ENCODE measurements around the gene CCDC88C. TPM values are rescaled to one million over a fixed set of nuclear protein-coding genes. Genes with fewer than 3 reads are reported as not detected.
A peak's percentile ranks its signal among the peaks of the same experiment; 100 is the strongest.

Gene CCDC88C
- total RNA-seq, 1 donor from 2014 or later, result 9.4 TPM

GRCh38 chr14:91358025-91358319 is 59.6 kb downstream of the CCDC88C start:
- H3K9ac ChIP-seq (ENCODE audit: low read depth in 1 of 3, low read length in 3 of 3), result no peak overlapping the region
- H3K27ac ChIP-seq (ENCODE audit: low read depth, low read length), result no peak overlapping the region
- no peak overlapping the region for H3K4me3 ChIP-seq (ENCODE audit: low read length in 3 of 3)
- peaks cover 0 to 7% (median 6%) of the 10 kb centered on the region in 3 donors for H3K27me3 ChIP-seq (ENCODE audit: control insufficient read depth in 3 of 3, insufficient read depth in 3 of 3, low read length in 3 of 3)
- no peaks in the 10 kb centered on the region for H3K9me3 ChIP-seq (ENCODE audit: control insufficient read depth in 3 of 3, low read length in 3 of 3)
- H3K4me1 ChIP-seq (ENCODE audit: control insufficient read depth in 3 of 3, insufficient read depth in 3 of 3, low read length in 3 of 3), result peaks cover 1 to 6% (median 3%) of the 10 kb centered on the region in 3 donors
- H3K36me3 ChIP-seq (ENCODE audit: control insufficient read depth in 3 of 3, insufficient read depth in 3 of 3, low read length in 3 of 3), result no peaks in the 10 kb centered on the region

DNA sequence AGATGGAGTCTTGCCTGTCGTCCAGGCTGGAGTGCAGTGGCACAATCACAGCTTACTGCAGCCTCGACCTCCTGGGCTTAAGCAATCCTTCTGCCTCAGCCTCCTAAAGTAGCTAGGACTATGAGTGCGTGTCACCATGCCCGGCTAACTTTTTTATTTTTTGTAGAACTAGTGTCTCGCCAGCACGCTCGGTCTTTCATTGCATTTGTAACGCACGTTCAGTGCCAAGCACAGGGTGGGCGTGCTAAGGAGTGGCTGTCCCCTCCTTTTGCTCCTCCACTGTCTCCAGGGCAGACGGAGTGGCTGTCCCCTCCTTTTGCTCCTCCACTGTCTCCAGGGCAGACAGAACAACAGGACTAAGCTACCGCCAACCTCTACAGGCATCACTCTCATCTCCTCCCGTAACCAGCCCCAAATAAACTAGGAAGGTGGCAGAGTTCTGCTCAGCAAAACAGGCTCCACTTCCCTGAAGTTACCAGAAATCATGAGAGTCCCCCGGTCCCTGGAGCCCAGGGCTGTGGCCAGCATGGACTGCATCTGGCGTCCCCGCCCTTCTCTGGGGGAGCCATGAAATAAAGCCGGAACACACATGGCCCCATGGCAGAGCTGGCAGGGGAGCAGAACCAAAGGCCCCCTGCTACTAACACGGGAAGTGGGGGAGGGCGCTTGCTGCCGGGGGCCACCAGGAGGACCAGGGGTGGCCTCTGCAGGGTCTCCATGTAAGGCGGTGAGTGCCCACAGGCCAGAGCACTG is 60.2 kb downstream of the CCDC88C start:
- Histone ChIP-seq H3K27me3 (ENCODE audit: control insufficient read depth in 3 of 3, insufficient read depth in 3 of 3, low read length in 3 of 3) (peaks cover 0 to 7% (median 6%) of the 10 kb centered on the region in 3 donors), H3K4me1 (ENCODE audit: control insufficient read depth in 3 of 3, insufficient read depth in 3 of 3, low read length in 3 of 3) (peaks cover 2 to 8% (median 3%) of the 10 kb centered on the region in 3 donors), H3K27ac (ENCODE audit: low read depth, low read length) (no peak overlapping the region), H3K9ac (ENCODE audit: low read depth in 1 of 3, low read length in 3 of 3) (no peak overlapping the region), H3K4me3 (ENCODE audit: low read length in 3 of 3) (no peak overlapping the region), H3K36me3 (ENCODE audit: control insufficient read depth in 3 of 3, insufficient read depth in 3 of 3, low read length in 3 of 3) (no peaks in the 10 kb centered on the region), H3K9me3 (ENCODE audit: control insufficient read depth in 3 of 3, low read length in 3 of 3) (no peaks in the 10 kb centered on the region)

DNA sequence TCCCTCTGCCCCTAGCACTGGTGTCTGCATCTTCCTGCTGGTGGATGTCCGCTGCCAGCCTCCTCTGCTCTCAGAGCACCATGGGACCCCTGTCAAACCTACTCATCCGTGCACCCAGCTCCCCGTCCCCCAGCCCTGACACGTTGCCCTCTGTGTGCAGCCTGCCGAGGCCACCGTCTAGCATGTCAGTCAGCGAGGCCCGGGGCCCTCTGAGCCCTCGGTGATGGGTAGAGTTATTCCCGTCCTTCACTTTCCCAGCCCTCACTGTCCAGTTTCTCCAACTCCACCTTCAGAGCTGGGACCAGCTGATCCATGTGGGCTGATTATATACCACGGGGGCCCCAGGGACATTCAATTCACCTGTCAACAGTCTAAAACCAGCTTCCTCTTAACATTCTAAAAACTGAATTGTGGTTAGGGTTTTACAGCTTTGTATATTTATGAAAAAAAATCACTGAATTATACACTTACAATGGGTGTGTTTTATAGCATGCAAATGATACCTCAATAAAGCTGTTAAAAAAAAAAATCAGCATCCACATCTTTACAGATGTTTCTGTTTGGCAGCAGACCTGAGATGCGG is 61.3 kb downstream of the CCDC88C start:
- H3K4me3 ChIP-seq (ENCODE audit: low read length in 3 of 3), result no peak overlapping the region
- H3K9me3 ChIP-seq (ENCODE audit: control insufficient read depth in 3 of 3, low read length in 3 of 3), result no peaks in the 10 kb centered on the region
- H3K4me1 ChIP-seq (ENCODE audit: control insufficient read depth in 3 of 3, insufficient read depth in 3 of 3, low read length in 3 of 3), result peaks cover 3 to 9% (median 8%) of the 10 kb centered on the region in 3 donors
- H3K36me3 ChIP-seq (ENCODE audit: control insufficient read depth in 3 of 3, insufficient read depth in 3 of 3, low read length in 3 of 3), result no peaks in the 10 kb centered on the region
- no peak overlapping the region for H3K9ac ChIP-seq (ENCODE audit: low read depth in 1 of 3, low read length in 3 of 3)
- H3K27me3 ChIP-seq (ENCODE audit: control insufficient read depth in 3 of 3, insufficient read depth in 3 of 3, low read length in 3 of 3), result peaks cover 0 to 11% (median 6%) of the 10 kb centered on the region in 3 donors
- no peak overlapping the region for H3K27ac ChIP-seq (ENCODE audit: low read depth, low read length)

- Histone ChIP-seq H3K9ac (ENCODE audit: low read depth in 1 of 3, low read length in 3 of 3) (no peak overlapping the region), H3K27ac (ENCODE audit: low read depth, low read length) (no peak overlapping the region)
Observed at GRCh38 chr14:91354979-91355685, 62.5 kb downstream of the CCDC88C start.

GRCh38 chr14:91354221-91354916 is 63.3 kb downstream of the CCDC88C start:
- H3K36me3 ChIP-seq (ENCODE audit: control insufficient read depth in 3 of 3, insufficient read depth in 3 of 3, low read length in 3 of 3), result no peaks in the 10 kb centered on the region
- no peak overlapping the region for H3K9ac ChIP-seq (ENCODE audit: low read depth in 1 of 3, low read length in 3 of 3)
- H3K9me3 ChIP-seq (ENCODE audit: control insufficient read depth in 3 of 3, low read length in 3 of 3), result no peaks in the 10 kb centered on the region
- H3K4me1 ChIP-seq (ENCODE audit: control insufficient read depth in 3 of 3, insufficient read depth in 3 of 3, low read length in 3 of 3), result peaks cover 3 to 9% (median 8%) of the 10 kb centered on the region in 3 donors
- no peak overlapping the region for H3K27ac ChIP-seq (ENCODE audit: low read depth, low read length)
- peaks cover 0 to 11% (median 3%) of the 10 kb centered on the region in 3 donors for H3K27me3 ChIP-seq (ENCODE audit: control insufficient read depth in 3 of 3, insufficient read depth in 3 of 3, low read length in 3 of 3)
- no peak overlapping the region for H3K4me3 ChIP-seq (ENCODE audit: low read length in 3 of 3)

More at GRCh38 chr14:91354979-91355685, 62.5 kb downstream of the CCDC88C start:
- Histone ChIP-seq H3K36me3 (ENCODE audit: control insufficient read depth in 3 of 3, insufficient read depth in 3 of 3, low read length in 3 of 3) (no peaks in the 10 kb centered on the region), H3K4me1 (ENCODE audit: control insufficient read depth in 3 of 3, insufficient read depth in 3 of 3, low read length in 3 of 3) (peaks cover 3 to 9% (median 8%) of the 10 kb centered on the region in 3 donors), H3K27me3 (ENCODE audit: control insufficient read depth in 3 of 3, insufficient read depth in 3 of 3, low read length in 3 of 3) (peaks cover 0 to 11% (median 6%) of the 10 kb centered on the region in 3 donors), H3K9me3 (ENCODE audit: control insufficient read depth in 3 of 3, low read length in 3 of 3) (no peaks in the 10 kb centered on the region), H3K4me3 (ENCODE audit: low read length in 3 of 3) (no peak overlapping the region)

- no peak overlapping the region for H3K4me3 ChIP-seq (ENCODE audit: low read length in 3 of 3)
- H3K4me1 ChIP-seq (ENCODE audit: control insufficient read depth in 3 of 3, insufficient read depth in 3 of 3, low read length in 3 of 3), result peaks cover 3 to 9% (median 8%) of the 10 kb centered on the region in 3 donors
- no peak overlapping the region for H3K27ac ChIP-seq (ENCODE audit: low read depth, low read length)
Observed at GRCh38 chr14:91352728-91353692, 64.6 kb downstream of the CCDC88C start.

DNA sequence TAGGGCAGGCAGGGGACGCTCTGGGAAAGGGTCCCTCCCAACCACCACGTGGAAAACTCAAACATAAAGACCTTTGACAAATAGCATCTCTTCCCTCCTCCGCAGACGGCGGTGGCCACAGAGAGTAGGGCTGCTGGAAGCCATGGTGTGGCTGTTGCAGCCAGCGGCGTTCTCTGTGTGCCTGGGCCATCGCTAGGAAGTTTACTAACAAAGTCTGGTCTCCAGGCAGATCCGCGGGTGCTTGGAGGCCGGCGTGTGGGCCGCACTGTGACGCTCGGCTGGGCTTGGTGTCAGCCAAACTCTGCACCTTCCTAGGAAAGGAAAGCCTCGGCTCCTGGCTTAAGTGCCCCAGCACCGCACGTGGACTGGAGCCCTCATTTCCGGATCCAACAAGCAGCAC is 65.6 kb downstream of the CCDC88C start:
- Histone ChIP-seq H3K4me3 (ENCODE audit: low read length in 3 of 3) (peak overlapping the region in 1 of 3 donors; percentile 29), H3K9ac (ENCODE audit: low read depth in 1 of 3, low read length in 3 of 3) (peak overlapping the region in 1 of 3 donors; percentile 33), H3K4me1 (ENCODE audit: control insufficient read depth in 3 of 3, insufficient read depth in 3 of 3, low read length in 3 of 3) (peaks cover 3 to 9% (median 8%) of the 10 kb centered on the region in 3 donors)

More at GRCh38 chr14:91352728-91353692, 64.6 kb downstream of the CCDC88C start:
- H3K9me3 ChIP-seq (ENCODE audit: control insufficient read depth in 3 of 3, low read length in 3 of 3), result no peaks in the 10 kb centered on the region
- peaks cover 0 to 9% (median 3%) of the 10 kb centered on the region in 3 donors for H3K27me3 ChIP-seq (ENCODE audit: control insufficient read depth in 3 of 3, insufficient read depth in 3 of 3, low read length in 3 of 3)
- H3K36me3 ChIP-seq (ENCODE audit: control insufficient read depth in 3 of 3, insufficient read depth in 3 of 3, low read length in 3 of 3), result no peaks in the 10 kb centered on the region
- H3K9ac ChIP-seq (ENCODE audit: low read depth in 1 of 3, low read length in 3 of 3), result no peak overlapping the region

GRCh38 chr14:91351512-91351862 is 66.1 kb downstream of the CCDC88C start:
- Histone ChIP-seq H3K36me3 (ENCODE audit: control insufficient read depth in 3 of 3, insufficient read depth in 3 of 3, low read length in 3 of 3) (no peaks in the 10 kb centered on the region), H3K4me3 (ENCODE audit: low read length in 3 of 3) (no peak overlapping the region), H3K9me3 (ENCODE audit: control insufficient read depth in 3 of 3, low read length in 3 of 3) (no peaks in the 10 kb centered on the region), H3K27ac (ENCODE audit: low read depth, low read length) (no peak overlapping the region), H3K9ac (ENCODE audit: low read depth in 1 of 3, low read length in 3 of 3) (peak overlapping the region in 1 of 3 donors; percentile 6), H3K27me3 (ENCODE audit: control insufficient read depth in 3 of 3, insufficient read depth in 3 of 3, low read length in 3 of 3) (peaks cover 0 to 4% (median 3%) of the 10 kb centered on the region in 3 donors), H3K4me1 (ENCODE audit: control insufficient read depth in 3 of 3, insufficient read depth in 3 of 3, low read length in 3 of 3) (peaks cover 3 to 9% (median 8%) of the 10 kb centered on the region in 3 donors)

More for the DNA sequence above, 65.6 kb downstream of the CCDC88C start:
- Histone ChIP-seq H3K27ac (ENCODE audit: low read depth, low read length) (no peak overlapping the region), H3K27me3 (ENCODE audit: control insufficient read depth in 3 of 3, insufficient read depth in 3 of 3, low read length in 3 of 3) (peaks cover 0 to 4% (median 3%) of the 10 kb centered on the region in 3 donors), H3K9me3 (ENCODE audit: control insufficient read depth in 3 of 3, low read length in 3 of 3) (no peaks in the 10 kb centered on the region), H3K36me3 (ENCODE audit: control insufficient read depth in 3 of 3, insufficient read depth in 3 of 3, low read length in 3 of 3) (no peaks in the 10 kb centered on the region)
